AG04449 (cell line): ENCODE measurements around the gene PTPN13.

Source experiments
- CTCF ChIA-PET: fragments of 350-600 bp; formaldehyde crosslinking; extraction: SDS; loops from one replicate; lab custom pipeline; 2021; ENCODE audit warnings: antibody characterized with exemption; lab: Yijun Ruan, JAX
- POLR2A ChIA-PET: fragments of 400-600, 350-600 bp; formaldehyde crosslinking; extraction: SDS; loops from one replicate; lab custom pipeline; 2020; ENCODE audit warnings: antibody characterized with exemption, inconsistent platforms; lab: Yijun Ruan, JAX
- DNase-seq: peaks from one replicate; pipeline ENCODE4 v3.0.0-alpha.2; 2010; ENCODE audit warnings: low read depth, low spot score
- H3K4me3 ChIP-seq: 2 replicates; pipeline ENCODE4 v1.5.1; 2011; ENCODE audit warnings: low read depth, mild to moderate bottlenecking, control low read depth, low read length
- CTCF ChIP-seq: IDR thresholded peaks from one replicate; pipeline ENCODE4 v1.5.1; 2011; ENCODE audit warnings: mild to moderate bottlenecking, moderate library complexity, low read length, control low read depth, inconsistent platforms; ENCODE audit not compliant: insufficient read depth; ENCODE audit errors: missing control alignments

Gene PTPN13

GRCh38 chr4:86611757-86612156, 17.6 kb downstream of the PTPN13 start:
- no peak for TF ChIP-seq CTCF
- ChIA-PET CTCF (no interaction called here), POLR2A (no interaction called here)
- no peak for DNase-seq
- no peak overlapping the region for H3K4me3 ChIP-seq

- no peak overlapping the region for H3K4me3 ChIP-seq
- TF ChIP-seq CTCF = no peak
- CTCF ChIA-PET = no interaction called here
- no peak for DNase-seq
- POLR2A ChIA-PET = no interaction called here
Observed at GRCh38 chr4:86613734-86614133, 19.6 kb downstream of the PTPN13 start.

DNA sequence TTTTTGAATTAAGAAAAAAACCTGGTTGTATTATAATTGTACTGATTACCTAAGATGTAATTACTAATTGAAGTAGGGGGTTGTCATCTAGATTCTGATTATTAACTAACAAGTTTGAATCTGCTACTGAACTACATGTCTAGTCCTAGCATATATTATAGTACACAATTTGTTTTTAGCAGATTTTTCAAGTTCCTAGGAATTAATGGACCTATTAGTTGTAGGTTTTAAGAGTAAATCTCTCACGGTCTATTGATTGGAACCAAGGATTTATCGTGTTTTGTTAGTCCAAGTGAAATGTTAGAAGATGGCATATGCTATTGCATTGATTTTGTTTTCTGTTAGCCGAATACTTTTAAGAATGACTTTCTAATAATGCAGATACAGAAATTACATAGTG, 20.8 kb downstream of the PTPN13 start:
- no peak for TF ChIP-seq CTCF
- no peak overlapping the region for H3K4me3 ChIP-seq
- DNase-seq = no peak
- CTCF ChIA-PET = no interaction called here
- POLR2A ChIA-PET = no interaction called here

DNA sequence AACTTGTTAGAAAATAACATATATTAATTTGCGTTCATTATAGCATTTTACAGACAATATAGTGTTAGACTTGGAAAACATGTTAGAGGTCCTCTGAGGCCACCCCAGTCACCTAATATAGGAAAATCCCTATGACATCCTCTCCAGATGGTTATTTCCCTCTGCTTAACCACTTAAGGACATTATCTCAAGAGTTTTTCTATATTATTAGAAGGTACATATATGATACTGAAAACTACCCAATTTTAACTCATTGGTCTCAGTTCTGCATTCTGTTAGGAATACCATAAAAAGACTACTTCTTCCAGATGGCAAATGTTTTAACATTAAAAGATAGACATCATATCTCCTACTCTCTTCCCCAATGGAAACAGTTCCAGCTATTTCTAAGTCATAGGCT, 21.4 kb downstream of the PTPN13 start:
- POLR2A ChIA-PET = no interaction called here
- H3K4me3 ChIP-seq = no peak overlapping the region
- CTCF ChIA-PET = interaction anchor here (0.6 kb wide), 1 partner anchor 18 kb away, joined by 3 read pairs; no protein-coding TSS in a partner anchor
- no peak for TF ChIP-seq CTCF
- DNase-seq = no peak

GRCh38 chr4:86619656-86620055, 25.5 kb downstream of the PTPN13 start:
- CTCF ChIA-PET = no interaction called here
- TF ChIP-seq CTCF = no peak
- POLR2A ChIA-PET = no interaction called here
- H3K4me3 ChIP-seq = no peak overlapping the region
- no peak for DNase-seq

DNA sequence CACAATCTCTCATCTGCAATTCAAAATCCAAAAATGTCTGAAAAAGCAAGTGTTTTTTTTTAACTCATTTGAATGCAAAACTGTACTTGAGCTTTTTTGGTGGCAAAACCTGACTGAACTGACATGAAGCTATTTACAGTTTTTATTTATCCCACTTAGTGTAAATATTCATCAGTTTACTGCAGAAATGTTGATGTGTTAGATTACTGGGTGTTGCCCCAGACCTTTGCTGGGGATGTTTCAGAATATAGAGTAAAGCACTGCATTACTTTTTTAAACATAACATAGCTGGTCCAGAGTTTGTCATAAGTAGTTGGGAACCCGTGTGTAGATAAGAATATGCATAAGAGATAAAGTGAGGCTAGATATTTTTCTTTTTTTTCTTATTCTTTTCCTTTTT, 27.3 kb downstream of the PTPN13 start:
- ChIA-PET CTCF (no interaction called here), POLR2A (no interaction called here)
- no peak for TF ChIP-seq CTCF
- no peak for DNase-seq
- no peak overlapping the region for H3K4me3 ChIP-seq

DNA sequence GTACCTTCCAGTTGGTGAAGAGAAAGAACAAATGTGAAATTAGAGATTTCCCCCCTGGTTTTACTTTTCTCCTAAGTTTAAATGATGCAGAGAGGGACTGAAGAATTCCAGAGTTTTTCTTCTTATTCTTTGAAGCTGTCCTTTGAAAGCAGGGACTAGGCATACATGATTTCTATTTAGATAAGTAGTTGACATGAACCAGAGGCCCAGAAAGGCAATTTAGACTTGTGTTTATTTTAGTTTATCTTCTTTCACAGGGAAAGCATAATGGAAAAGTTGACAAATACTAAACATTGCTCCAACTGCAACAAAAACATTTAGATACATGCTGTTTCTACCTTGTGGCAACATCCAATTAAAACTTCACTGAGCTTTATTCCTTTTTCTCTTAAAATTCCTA, 32.0 kb downstream of the PTPN13 start:
- TF ChIP-seq CTCF = no peak
- POLR2A ChIA-PET = no interaction called here
- H3K4me3 ChIP-seq = no peak overlapping the region
- CTCF ChIA-PET = interaction anchor here (1.3 kb wide), 1 partner anchor 19 kb away, joined by 3 read pairs; no protein-coding TSS in a partner anchor
- DNase-seq = no peak
